Measurements from ENCODE around the gene ZNF618.

ZNF618 gene

DNA sequence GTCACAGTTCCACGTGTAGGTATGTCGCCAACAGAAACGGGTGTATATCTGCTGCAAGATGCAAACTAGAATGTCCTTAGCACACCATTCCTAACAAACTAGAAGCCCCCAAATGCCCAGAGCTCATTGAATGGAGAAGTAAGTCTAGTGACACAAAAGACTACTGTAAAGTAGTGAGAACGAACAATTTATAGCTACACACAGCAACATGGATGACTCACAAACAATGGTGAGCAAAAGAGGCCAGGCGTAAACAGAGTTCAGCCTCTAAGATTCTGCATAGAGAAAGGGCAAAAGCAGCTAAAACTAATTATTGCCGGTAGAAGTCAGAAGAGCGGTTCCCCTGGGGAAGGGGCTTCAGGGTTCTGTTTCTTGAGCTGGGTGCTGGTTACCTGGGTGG, 127.2 kb downstream of the ZNF618 start:
- DNase-seq = no peak

DNA sequence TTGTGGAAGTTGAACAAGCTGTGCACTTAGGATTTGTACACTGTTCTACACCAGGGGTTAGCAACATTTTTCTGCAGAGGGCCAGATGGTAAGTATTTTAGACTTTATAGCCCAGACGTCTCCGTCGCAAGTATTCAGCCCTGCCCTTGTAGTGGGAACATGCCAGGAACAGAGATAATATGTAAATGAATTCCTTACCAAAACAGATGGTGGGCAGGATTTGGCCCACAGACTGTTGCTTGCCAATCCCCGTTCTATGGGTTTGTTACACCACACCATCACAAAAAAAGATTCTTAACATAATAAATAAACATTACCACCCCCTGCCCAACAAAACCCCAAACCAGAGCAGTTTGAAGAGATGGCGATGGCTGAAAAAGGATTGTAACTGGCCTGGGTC, 127.6 kb downstream of the ZNF618 start:
- DNase-seq = no peak

DNA sequence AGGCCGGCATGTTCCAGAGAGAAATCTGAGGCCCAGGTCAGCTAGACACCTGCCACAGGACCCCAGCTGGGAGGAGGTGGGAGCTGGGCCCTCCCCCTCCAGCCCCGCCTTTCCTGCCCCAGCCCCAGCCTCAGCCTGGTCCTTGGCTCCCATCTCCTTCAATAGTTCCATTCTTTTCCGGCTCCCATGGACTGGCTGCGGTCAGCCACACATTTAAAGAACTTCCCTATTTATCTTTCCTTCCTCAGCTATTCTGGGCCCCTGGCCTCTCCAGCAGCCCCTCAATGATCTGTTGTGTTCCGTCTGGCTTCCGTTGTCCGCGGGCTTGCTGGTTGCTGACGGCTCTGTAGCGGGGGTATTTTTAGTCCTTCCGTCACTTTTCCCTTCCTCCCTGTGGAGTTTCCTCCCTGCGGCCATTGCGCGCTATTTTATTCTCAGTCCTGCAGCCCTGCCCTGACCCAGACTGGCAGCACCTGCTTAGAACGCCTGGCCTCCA, 128.2 kb downstream of the ZNF618 start:
- no peak for DNase-seq

DNA sequence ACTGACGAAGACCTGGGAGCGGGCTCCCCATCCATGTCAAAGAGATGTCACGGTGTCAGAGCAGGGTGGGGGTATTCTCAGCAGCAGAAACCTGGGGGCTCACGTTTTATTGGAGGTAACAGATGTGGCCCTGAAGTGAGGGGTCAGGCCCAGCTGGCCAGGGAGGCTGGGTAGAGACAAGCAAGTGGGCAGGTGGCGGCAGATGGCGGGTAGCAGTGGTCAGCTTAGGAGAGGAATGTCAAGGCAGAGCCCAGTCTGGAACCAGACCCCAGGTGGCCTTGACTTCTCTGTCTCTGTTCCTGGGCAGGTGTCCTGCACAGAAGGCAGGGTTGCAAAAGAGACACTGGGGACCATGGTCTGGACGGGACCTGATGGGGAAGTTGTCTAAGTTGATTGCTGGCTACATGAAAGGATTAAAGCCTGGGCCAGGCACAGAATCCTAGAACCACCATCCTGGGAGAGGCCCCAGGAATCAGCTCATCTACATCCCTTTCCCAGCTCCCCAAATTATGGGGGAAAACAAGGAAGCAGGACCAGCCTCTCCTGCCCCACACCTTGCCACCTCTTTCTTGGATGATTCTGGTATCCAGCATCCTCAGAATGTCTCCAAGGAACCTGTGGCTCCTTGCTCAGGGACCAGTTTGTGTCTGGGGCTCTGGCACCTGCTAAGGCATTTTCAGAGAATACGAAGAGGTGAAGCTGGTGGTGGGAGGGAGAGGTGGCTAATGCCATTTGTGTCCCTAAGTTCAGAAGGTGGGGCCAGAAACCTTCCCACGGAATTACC, 129.5 kb downstream of the ZNF618 start:
- no peak for DNase-seq

DNA sequence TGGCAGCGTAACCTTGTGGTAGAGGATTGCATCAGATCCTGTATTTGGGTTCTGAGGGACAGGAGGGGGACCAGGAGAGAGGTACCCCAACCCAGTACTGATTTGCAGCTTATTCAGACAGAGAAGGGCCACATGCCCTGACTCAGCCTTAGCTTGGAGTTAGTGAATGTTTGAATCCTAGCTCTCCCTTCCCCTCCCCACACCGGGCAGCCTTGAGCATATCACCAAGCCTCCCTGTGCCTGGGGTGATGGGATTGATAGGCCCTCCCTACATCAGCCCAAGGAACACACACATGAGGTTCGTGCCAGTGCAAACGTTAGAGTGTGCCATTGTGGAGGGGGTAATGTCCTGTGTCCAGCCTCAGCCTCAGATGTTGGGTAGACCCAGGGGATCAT, 130.0 kb downstream of the ZNF618 start:
- no peak for DNase-seq

DNA sequence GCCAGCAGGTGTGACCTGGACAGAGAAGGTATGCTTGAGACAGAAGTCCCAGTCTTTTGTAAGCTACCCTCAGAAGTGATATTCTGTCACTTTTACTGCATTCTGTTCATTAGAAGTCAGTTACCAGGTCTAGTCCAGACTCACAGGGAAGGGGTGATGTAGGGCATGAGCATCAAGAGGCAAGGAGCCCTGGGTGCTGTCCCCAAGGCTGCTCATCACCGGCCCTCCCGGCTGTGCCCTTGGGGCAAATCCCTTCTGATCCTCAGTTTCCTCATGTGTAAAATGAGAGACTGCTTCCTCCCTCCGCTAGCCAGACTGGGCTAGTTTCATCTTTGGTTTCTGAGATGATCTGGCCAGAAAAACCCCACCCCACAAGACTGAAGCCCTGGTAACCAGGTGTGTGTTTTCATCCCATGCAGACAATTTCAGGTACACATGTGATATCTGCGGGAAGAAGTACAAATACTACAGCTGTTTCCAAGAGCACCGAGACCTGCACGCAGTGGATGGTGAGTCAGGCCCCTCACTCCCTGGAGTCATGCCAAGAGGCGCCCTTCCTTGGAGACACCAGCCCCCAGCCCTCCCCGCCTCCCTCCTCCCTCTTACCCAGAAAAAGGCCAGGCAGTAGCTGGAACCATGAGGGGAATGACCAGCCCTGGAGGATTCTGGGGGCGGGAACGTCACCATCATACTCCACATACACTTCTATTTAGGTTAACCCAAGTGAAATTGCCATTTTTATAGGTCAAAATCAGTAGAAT, 131.0 kb downstream of the ZNF618 start:
- DNase-seq = no peak

DNA sequence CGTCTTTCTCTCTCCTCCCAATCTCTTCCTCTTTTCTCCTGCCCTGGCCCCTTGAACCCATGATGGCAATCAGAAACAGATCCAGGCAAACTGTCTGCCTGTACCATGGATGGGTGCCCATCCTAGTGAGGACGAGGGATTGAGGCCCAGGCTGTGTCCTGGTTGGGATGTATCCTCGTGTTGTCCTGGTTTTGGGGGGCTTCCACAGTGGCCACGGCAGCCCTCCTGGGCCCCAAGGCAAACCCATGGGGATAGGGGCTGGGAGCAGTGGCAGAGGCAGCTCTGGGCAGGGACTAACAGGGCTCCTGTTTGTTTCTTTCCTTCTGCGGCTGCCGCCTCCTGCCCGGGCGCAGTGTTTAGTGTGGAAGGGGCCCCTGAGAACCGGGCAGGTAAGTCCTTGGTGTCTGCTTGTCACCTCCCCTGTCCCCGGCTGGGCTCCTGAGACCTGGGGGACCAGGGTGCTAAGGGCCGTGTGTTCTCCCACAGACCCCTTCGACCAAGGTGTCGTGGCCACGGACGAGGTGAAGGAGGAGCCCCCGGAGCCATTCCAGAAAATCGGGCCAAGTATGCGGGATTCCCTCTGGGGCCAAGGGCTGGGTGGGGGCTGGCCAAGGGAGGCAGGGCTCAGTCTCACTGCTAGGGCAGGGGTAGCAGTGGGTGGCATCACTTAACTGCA, 132.0 kb downstream of the ZNF618 start:
- DNase-seq = no peak

DNA sequence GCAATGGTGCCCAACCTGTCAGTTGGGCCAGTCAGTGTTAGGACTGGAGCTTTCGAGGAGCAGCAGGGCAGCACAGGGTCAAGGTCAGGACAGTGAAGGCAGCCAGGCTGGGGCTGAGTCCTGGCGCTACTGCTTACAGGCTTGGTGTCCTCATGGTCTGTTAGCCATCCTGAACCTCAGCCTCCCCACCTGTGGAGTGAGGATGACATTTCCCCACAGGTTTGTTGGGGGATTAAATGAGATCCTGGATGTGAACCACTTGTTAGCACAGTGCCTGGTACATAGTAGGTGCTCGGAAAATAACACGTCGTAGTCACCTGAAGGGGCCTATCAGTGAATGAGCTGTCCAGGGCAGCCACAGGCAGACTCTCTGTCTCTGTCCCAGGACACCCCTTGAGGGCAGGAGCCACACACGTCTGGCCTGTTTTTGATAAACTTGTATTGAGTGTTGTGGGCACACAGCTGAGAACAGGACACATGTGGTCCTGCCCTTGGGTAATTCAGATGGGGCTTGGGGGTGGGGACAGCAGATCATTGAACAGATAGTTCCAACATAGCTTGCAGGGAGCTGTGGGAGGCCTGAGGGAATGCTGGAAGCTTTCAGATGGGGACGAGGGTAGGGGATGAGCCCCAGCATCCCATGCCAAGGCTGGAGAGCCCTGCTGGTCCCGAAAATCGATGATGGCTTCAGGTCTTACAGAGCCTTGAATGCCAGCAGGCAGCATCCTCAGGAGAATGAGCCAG, 132.7 kb downstream of the ZNF618 start:
- DNase-seq = no peak

DNA sequence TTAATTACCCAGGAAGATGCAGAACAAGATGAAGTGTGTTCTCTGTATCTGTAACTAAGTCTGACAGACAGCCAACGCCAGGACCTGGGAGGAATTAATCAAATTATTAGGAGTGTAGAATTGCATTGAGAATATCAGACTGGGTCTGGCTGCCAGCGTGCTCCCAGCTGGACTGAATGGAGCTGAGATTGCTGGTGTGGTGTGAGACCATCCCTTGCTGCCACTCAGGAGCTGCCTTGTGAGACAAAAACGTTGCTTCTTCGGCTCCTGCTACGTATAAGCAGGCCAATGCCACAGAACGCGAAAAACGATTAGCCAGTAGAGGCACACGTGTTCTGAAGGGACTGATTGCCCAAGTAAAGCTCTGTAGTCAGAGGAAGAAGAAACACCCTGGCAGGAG, 135.2 kb downstream of the ZNF618 start:
- no peak for DNase-seq

DNA sequence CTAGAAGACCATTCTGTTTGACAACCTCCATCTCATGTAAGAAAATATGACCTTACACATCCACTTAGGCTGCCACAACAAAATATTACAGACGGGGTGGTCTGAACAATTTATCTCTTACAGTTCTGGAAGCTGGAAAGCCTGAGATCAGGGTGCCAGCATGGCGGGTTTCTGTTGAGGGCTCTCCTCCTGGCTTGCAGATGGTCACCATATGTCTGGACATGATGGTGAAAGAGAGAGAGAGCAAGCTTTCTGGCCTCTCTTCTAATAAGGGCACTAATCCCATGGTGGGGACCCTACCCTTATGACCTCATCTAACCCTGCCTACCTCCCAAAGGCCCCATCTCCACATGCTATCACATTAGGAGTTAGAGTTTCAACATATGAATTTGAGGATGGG, 136.0 kb downstream of the ZNF618 start:
- no peak for DNase-seq

DNA sequence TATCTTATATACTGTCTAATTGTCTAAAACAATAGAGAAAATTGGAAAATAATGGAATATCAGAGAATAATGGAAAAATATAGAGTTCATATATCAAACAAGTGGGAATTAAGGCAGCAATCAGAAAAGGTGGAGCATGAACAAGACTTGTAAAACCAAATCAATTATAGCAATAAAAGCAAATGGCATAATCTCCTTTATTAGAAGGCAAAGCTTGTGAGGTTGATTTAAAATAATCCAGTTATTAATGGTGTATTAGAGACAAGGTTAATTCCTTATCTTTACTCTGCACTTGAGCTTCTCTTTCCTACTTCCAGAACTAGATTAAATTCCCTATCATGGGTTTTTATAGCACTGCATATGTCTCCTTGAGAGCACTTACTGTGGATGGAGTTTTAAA, 137.9 kb downstream of the ZNF618 start:
- no peak for DNase-seq

DNA sequence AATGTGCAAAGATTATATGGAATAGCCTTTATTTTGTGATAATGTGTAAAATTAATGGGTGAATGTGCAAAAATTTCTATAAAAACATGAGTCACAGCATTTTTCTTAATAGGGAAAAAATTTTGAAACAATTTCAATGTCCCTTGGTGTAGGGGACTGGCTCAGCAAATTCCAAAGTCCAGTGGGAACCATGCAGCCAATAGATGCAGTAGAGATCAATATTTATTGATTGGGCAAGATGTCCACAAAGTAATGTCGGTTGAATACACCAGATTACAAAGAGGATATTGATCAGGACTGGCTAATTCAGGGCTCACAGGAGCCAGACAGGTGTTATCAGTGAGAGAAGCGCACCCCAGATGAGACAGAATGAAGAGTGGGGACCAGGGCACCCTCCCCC, 139.5 kb downstream of the ZNF618 start:
- no peak for DNase-seq

DNA sequence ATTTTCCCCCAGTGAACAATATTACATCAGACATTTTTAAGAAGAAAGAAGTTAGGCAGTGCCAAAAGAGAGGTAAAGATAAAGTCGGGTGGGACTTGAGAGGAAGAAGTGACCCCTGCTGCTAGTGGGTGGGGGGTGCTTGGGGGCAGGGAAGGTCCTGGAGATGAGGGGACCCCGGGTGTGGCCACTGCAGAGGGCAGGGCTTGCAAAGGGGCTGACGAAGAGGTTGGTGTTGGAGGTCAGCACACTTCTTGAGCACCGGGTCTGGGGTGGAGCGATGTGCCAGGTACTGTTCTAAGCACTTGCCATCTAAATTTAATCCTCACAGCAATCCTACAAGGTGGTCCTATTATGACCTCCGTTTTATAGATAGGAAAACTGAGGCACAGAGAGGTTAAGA, 140.0 kb downstream of the ZNF618 start:
- DNase-seq = no peak

DNA sequence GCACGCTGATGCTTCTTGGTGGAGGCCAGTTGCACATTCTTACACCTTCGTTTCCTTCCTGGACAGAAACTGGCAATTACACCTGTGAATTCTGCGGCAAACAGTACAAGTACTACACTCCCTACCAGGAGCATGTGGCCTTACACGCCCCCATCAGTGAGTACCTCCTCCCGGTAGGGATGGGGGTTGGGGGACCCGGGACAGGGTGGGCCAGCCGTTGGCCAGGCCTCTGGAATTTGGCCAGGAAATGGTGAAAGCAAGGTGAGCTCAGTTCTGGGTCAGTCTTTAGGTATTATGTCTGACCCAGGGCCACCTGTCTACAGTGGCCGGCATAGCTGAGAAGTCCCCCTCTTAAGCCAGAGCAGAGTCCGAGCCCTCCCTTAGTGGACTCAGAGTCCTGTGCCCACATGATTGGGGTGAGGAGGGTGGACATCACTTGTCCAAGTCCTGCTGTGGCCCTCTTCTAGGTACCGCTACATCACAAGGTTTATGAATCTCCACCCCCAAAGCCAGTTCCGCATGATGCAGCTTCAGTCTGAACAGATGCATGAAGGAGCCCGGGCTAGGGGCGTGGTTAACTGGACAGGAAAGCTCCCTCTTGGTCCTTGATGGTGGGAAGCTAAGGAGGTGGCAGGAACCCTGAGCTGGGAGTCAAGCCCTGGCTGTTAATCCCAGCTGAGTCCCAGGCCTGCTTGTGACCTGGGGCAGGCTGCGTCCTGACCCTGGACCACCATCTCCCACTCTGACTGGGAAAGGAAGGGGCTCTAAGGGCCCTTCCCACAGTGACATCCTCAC, 140.7 kb downstream of the ZNF618 start:
- no peak for DNase-seq

DNA sequence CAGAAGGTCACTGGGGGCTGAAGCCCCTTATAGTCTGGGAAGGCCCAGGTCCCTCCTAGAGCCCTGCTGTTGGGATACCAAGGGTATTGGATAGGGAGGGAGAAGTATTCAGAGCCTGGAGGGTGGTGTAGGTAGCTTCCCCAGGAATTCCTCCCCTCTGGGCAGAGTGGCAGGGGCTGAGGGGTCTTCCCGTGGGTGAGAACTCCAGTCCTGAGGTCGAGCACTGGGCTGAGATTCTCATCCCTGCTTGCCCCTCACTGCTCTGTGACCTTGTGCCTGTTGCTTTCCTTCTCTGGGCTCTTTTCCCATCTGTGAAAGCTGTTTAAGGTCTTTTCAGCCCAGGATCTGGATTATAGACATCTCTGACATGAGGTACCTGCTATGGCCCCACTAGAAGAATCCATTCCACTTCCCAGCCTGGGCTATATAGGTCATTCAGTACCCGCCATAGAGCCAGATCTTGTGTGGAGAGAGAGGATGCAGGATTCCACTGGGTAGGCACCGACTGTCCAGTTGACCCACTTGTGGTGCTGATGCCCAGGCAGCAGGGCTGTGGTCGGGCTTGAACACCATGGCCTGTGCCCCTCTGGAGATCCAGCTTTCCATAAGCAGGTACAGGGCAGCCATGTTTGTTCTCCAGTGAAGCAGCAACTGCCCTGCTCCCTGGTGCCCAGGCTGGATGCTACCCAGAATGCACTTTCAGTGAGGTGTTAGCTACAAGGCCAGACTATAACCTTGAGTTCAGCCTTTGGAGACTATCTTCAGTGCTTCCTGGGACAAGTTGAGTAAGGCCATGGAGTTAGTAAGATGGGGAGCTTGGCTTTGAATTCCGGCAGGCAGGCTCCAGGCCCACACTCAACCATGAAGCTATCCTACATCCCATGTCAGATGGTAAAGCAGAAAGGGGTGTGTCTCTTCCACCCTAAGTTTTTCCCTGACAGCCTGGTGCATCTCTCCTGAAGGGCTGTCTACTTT, 141.9 kb downstream of the ZNF618 start:
- no peak for DNase-seq

DNA sequence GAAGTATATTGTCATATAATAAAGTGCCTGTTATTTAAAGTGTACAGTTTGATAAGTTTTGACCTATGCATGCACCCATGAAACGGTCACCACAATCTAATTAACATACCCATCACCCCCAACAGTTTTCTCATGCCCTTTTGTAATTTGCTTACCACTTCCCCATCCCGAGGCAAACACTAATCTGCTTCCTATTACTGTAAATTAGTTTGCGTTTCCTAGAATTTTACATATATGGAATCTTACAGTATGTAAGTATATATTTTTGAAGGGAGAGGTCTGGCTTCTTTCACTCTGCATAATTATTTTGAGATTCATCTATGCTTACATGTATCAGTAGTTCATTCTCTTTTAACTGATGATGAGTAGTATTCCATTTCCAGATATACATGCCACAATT, 145.5 kb downstream of the ZNF618 start:
- DNase-seq = no peak

DNA sequence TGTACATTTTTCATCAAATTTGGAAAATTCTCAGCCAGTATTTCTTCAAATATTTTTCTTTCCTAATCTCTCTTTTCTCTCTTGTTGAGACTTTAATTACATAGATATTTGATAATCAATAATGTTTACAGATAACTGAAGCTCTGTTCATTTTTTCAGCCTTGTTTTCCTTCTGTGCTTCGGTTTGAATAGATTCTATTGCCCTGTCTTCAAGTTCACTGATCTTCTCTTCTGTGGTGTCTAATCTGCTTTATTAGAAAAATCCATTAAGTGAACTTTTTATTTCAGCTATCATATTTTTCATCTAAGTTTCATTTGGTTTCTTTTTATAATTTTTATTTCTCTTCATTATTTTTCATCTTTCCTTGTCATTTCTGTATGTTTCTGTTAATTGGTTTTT, 147.9 kb downstream of the ZNF618 start:
- no peak for DNase-seq

DNA sequence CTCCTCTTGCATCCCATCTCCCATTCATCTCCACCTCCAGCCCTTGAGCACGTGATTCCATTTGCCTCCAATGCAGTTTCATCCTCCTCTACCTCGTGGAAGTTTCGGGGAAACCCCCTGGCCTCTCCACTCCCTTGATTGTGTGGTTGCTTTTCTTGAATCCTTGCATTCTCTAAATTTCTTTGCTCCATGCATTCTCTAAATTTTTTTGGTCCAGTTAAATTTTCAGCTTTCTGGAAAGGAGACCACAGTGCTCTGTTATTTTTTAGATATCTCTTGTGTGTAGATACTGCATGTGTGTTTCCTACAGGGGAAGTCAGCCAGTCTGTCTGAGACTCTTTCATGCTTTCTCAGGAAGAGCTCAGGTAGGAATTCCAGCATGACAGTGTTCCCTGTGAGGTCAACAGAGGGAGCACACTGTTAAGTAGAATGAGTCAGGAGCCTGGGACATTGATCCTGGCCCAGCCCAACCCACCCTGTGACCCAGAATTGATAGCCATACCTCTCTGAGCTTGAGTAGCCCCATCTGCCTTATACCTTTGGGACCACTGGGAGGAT, 149.2 kb downstream of the ZNF618 start:
- no peak for DNase-seq

DNA sequence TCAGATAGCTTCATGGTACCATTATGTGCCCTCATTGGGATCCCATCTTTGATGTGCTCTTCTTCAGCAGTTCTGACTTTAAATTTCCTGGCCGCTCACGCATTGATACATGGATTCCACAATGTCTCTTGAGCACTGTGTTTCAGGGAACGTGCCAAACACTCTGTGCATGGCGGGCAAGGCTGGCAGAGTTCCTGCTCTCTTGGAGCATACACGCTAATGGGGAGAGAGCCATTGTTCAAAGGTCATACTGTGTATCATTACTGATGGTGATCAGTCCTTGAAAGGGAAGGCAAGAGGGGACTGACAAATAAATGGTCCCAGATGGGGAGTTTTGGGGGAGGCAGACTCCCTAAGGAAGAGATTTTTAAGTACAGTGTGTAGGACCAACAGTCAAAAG, 149.7 kb downstream of the ZNF618 start:
- DNase-seq = no peak

DNA sequence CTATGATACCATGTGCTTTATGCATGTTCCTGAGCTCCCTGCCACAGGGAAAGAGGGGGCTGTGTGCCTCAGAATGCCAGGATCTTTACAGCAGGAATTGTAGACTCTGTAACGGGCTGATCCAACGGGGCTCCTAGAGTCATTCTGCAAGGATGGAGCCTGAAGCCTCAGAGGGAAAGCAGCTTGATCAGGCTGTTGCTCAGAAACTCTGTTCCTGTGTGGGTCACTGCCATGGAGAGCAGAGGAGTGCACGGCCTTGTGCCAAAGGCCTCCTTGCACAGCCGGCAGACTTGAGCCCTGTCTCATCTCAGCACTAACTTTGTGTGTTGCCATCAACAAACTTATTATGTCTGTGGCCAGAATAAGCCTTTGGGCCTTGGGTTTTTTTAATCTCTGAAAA, 150.2 kb downstream of the ZNF618 start:
- DNase-seq = no peak

Data from GOT3 (cell line).